ENCODE results near the gene ZBTB37. TPM values are rescaled to one million over a fixed set of nuclear protein-coding genes. Genes with fewer than 3 reads are reported as not detected.

ZBTB37 gene
- total and polyA plus RNA-seq, 9 of the 15 experiments (the other 6 are each of a cell fraction or from before 2014, with no cell fraction given) = 1.3 to 13.9 (median 5.4) TPM

GRCh38 chr1:173863224-173864161, 4.7 kb upstream of the ZBTB37 start (continued):
- no peak for TF ChIP-seq ARNT (IDR thresholded peaks at IDR 0.05)
- TF ChIP-seq TOE1 (IDR thresholded peaks at IDR 0.05; ENCODE audit: borderline replicate concordance) = no peak
- no peak for TF ChIP-seq TOE1 (CRISPR knock-in tag; IDR thresholded peaks at IDR 0.05; ENCODE audit: borderline replicate concordance, low read depth)
- no peak for TF ChIP-seq ZNF449 (CRISPR knock-in tag; IDR thresholded peaks at IDR 0.05)
- TF ChIP-seq CEBPB (tag; IDR thresholded peaks at IDR 0.05) = no peak
- TF ChIP-seq ZNF511 (CRISPR knock-in tag; IDR thresholded peaks at IDR 0.05) = no peak
- TF ChIP-seq ZNF589 (CRISPR knock-in tag; IDR thresholded peaks at IDR 0.05; ENCODE audit: low read depth) = no peak
- no peak for TF ChIP-seq ETV6 (IDR thresholded peaks at IDR 0.05; ENCODE audit: borderline replicate concordance in 1 of 2, low read depth in 2 of 2, low read length in 1 of 2)
- no peak for TF ChIP-seq ETV6 (CRISPR knock-in tag; IDR thresholded peaks at IDR 0.05; ENCODE audit: borderline replicate concordance)
- no peak for TF ChIP-seq ELF2 (CRISPR knock-in tag; IDR thresholded peaks at IDR 0.05)
- TF ChIP-seq CHD1 (IDR thresholded peaks at IDR 0.05; ENCODE audit: low read length) = peak; percentile 24
- TF ChIP-seq MBD1 (CRISPR knock-in tag; IDR thresholded peaks at IDR 0.05) = no peak
- no peak for TF ChIP-seq ERF (CRISPR knock-in tag; IDR thresholded peaks at IDR 0.05)
- no peak for TF ChIP-seq MYNN (IDR thresholded peaks at IDR 0.05)
- no peak for TF ChIP-seq MYNN (CRISPR knock-in tag; IDR thresholded peaks at IDR 0.05)
- TF ChIP-seq MTA2 (IDR thresholded peaks at IDR 0.05; ENCODE audit: low read depth) = no peak
- TF ChIP-seq NRF1 (conservative IDR thresholded peaks at IDR 0.05 in 1 of 2, IDR thresholded peaks at IDR 0.05 in 1 of 2) = no peak
- TF ChIP-seq NCOA6 (IDR thresholded peaks at IDR 0.05) = no peak
- TF ChIP-seq HOXB6 (CRISPR knock-in tag; IDR thresholded peaks at IDR 0.05; ENCODE audit: borderline replicate concordance) = no peak
- no peak for TF ChIP-seq L3MBTL2 (IDR thresholded peaks at IDR 0.05)
- no peak for TF ChIP-seq NKRF (IDR thresholded peaks at IDR 0.05; ENCODE audit: borderline replicate concordance)
- TF ChIP-seq ZBTB9 (CRISPR knock-in tag; IDR thresholded peaks at IDR 0.05) = no peak

Data from K562 (cell line).